Measurements from ENCODE around the gene IL17D. TPM values are rescaled to one million over a fixed set of nuclear protein-coding genes. Genes with fewer than 3 reads are reported as not detected.
"Not testable (repeated sequence)": the region's sequence is repeated elsewhere in the genome, so short reads cannot be mapped to it uniquely, and the experiment has no call there.

IL17D gene, protein sequence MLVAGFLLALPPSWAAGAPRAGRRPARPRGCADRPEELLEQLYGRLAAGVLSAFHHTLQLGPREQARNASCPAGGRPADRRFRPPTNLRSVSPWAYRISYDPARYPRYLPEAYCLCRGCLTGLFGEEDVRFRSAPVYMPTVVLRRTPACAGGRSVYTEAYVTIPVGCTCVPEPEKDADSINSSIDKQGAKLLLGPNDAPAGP
- under 1 TPM; 0.21 to 0.76 TPM for total RNA-seq

DNA sequence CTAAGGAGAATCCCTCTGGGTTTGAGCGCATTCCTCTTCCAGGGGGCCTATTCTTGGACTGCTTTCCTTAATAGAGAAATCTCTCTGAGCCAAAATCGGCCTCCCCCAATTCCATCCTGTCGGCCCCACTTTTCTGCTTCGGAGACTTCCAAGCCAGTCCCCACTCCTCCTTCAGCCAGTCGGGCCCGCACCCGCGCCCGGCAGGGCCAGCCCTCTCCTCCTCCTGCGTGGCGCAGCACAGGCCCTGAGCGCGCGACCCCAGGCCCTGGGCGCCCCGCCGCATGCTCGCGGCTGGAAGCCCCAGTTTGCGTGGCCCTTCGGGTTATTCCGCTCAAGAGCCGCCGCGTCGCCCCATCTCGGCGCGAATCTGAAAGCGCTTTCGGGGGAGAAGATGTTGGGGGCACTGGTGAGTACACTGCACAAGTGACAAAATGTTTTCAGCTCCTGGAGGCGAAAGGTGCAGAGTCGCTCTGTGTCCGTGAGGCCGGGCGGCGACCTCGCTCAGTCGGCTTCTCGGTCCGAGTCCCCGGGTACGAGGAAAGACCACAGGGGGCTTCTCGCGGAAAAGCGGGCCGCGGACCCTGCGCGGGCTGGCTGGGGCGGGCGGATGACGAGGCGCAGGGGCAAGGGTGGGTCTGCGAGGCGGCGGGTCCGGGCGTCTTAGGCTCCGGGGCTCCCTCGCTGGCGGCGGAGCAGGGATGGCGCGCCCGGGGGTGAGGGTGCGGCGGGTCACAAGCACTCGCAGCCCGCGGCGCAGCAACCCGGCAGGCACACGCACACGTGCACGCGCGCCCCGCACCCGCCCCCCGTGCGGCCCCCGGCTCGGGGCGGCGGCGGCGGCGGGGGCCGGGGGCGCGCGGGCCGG is at the start of gene IL17D:
Gene IL17D (plus strand): TSS at position 785 of the 865 bp plus-strand sequence. CDS start 303 bp downstream, outside the sequence.
- H3K4me1 Mint-ChIP-seq = peaks cover 4% of the 10 kb centered on the region
- H3K9me3 Mint-ChIP-seq = no peaks in the 10 kb centered on the region
- peak within 1 kb of the TSS; percentile 85 for H3K4me3 Mint-ChIP-seq
- H3K36me3 Mint-ChIP-seq (ENCODE audit: low read depth) = no peaks in the 10 kb centered on the region
- H3K27me3 Mint-ChIP-seq = peaks cover 23% of the 10 kb centered on the region
- peak; percentile 34 for ATAC-seq (replicated peaks)
- no peak within 1 kb of the TSS for H3K27ac Mint-ChIP-seq

DNA sequence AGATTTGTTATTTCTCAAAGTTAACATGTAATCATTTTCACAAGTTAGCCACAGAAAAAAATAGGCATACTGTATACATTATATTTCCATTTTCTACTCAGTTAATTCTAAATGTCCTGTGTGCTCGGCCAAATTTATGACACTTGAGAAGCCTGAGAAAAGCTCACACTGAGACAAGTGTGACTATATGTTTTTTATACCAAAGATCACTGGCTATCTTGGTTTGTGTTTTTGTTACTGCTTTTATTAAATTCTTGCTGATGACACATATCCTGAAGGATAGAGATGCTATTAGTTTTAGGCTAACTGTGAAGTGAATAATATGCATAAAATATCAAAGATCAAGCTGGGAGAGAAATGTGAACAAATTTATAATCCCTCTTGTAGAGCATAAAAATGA is 49.3 kb upstream of the IL17D start:
- no peaks in the 10 kb centered on the region for H3K36me3 Mint-ChIP-seq (ENCODE audit: low read depth)
- H3K9me3 Mint-ChIP-seq = no peaks in the 10 kb centered on the region
- ATAC-seq (replicated peaks) = no peak
- no peak overlapping the region for H3K4me3 Mint-ChIP-seq
- H3K27ac Mint-ChIP-seq = no peak overlapping the region
- no peaks in the 10 kb centered on the region for H3K4me1 Mint-ChIP-seq
- no peaks in the 10 kb centered on the region for H3K27me3 Mint-ChIP-seq

DNA sequence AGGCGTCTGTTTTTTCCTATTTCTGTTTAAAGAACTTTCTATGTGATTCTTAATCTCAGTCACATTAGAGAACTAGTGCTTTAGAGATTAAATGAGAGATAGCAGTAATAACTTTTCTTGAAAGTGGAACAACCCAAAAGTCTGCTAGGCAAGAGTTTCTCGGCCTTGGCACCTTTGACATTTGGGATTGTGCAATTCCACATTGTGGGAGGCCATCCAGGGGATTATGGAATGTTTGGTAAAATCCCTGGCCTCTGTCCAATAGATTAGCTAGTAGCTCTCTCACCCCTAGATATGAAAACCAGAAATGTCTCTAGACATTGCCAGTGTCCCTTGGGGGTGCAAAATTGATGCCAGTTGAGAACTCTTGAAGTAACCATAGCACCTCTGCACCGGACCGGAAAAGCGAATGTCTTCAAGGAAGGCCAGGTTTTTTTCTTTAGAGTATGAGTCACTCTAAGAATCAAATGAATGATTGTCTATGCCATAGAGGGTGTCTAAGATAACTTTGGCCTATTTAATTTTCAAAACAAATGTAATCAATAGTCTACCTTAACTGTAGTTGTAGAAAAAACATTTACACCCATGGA is 45.0 kb upstream of the IL17D start:
- H3K4me1 Mint-ChIP-seq = no peaks in the 10 kb centered on the region
- no peaks in the 10 kb centered on the region for H3K36me3 Mint-ChIP-seq (ENCODE audit: low read depth)
- H3K27ac Mint-ChIP-seq = no peak overlapping the region
- no peaks in the 10 kb centered on the region for H3K9me3 Mint-ChIP-seq
- no peak for ATAC-seq (replicated peaks)
- no peak overlapping the region for H3K4me3 Mint-ChIP-seq
- no peaks in the 10 kb centered on the region for H3K27me3 Mint-ChIP-seq

DNA sequence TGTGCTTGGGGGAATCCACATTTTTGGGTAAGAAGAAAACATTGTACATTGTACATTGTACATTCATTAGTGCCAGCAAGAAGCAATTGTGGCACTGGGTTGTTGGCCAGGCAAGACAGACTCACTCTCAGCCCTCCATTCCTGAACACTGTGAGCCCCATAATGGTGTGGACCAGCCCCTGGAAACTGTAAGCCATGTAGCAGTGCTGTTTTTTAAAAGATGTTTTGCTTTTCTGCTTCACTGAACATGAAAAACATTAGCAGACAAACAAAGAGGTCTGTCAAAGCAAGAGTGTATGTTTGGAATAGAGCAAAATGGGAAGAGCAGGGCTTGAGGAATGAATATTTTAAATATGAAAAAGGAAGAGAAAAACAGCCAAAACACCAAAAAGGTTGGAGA is 39.1 kb upstream of the IL17D start:
- peaks cover 5% of the 10 kb centered on the region for H3K36me3 Mint-ChIP-seq (ENCODE audit: low read depth)
- H3K9me3 Mint-ChIP-seq = no peaks in the 10 kb centered on the region
- H3K27ac Mint-ChIP-seq = no peak overlapping the region
- no peak for ATAC-seq (replicated peaks)
- no peaks in the 10 kb centered on the region for H3K4me1 Mint-ChIP-seq
- H3K27me3 Mint-ChIP-seq = no peaks in the 10 kb centered on the region
- H3K4me3 Mint-ChIP-seq = no peak overlapping the region

DNA sequence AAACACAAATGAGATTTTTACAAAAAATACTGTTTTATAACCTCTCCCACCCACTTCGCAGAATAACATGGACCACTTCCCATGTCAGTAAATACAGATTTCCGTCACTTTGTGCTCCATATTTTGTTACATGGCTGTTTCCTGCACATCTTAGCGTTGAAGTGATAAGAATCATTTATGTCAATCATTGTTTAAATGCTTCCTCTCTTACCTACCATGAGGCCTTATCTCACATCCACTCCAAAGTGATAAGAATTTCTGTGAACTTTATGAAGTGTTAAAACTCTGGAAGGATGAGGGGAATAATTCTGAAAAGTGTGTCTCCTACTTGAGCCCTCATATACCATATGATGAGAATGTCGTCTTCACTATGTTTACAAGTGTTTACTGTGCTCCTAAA is 36.6 kb upstream of the IL17D start:
- H3K4me3 Mint-ChIP-seq = no peak overlapping the region
- H3K4me1 Mint-ChIP-seq = no peaks in the 10 kb centered on the region
- peaks cover 5% of the 10 kb centered on the region for H3K36me3 Mint-ChIP-seq (ENCODE audit: low read depth)
- ATAC-seq (replicated peaks) = no peak
- H3K9me3 Mint-ChIP-seq = no peaks in the 10 kb centered on the region
- H3K27me3 Mint-ChIP-seq = no peaks in the 10 kb centered on the region
- H3K27ac Mint-ChIP-seq = no peak overlapping the region

DNA sequence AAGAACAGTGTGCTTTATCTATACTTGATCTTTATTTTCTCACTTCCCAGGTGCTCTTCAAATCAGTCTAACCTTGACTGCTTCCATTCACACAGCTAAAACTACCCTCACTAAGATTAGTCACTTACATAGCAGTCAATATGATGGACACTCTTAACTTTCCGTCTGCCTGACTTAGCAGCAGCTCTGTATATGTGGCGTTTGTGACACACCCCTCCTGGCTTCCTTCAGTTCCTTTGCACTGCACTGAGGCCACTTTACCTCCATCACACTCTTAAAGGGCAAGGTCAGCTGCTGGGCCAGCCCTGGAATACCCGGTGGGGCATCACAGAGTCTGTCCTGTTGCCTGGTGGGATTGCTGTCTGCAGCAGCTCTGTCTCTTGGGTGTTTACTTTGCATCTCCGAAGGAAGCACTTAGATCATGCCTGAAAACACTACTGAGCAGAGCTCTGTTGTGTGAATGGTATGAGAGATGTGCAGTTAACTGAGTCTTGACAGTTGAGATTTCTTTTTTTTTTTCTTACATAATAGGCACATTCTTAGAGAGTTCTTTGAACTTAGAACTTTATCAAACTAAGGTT is 35.6 kb upstream of the IL17D start:
- Mint-ChIP-seq H3K27me3 (no peaks in the 10 kb centered on the region), H3K4me3 (no peak overlapping the region), H3K9me3 (no peaks in the 10 kb centered on the region), H3K36me3 (ENCODE audit: low read depth) (peaks cover 5% of the 10 kb centered on the region), H3K27ac (no peak overlapping the region), H3K4me1 (no peaks in the 10 kb centered on the region)
- ATAC-seq (replicated peaks) = no peak

DNA sequence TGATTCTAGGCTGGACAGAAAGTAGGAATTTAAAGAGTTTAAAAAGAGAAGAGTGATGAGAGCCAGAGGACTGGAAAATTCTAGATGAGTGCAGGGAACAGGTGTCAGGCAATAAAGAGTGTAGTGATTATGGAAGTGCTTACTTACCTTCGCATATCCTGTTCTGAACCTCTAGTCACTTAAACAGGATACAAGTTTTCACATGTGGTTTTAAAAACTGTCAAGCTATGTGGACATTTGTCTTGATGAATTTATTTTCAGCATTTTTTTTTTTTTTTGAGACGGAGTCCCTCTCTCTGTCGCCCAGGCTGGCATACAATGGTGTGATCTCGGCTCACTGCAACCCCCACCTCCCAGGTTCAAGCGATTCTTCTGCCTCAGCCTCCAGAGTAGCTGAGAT is 34.3 kb upstream of the IL17D start:
- no peak for ATAC-seq (replicated peaks)
- no peaks in the 10 kb centered on the region for H3K27me3 Mint-ChIP-seq
- no peak overlapping the region for H3K4me3 Mint-ChIP-seq
- no peaks in the 10 kb centered on the region for H3K9me3 Mint-ChIP-seq
- no peak overlapping the region for H3K27ac Mint-ChIP-seq
- H3K4me1 Mint-ChIP-seq = no peaks in the 10 kb centered on the region
- peaks cover 5% of the 10 kb centered on the region for H3K36me3 Mint-ChIP-seq (ENCODE audit: low read depth)

DNA sequence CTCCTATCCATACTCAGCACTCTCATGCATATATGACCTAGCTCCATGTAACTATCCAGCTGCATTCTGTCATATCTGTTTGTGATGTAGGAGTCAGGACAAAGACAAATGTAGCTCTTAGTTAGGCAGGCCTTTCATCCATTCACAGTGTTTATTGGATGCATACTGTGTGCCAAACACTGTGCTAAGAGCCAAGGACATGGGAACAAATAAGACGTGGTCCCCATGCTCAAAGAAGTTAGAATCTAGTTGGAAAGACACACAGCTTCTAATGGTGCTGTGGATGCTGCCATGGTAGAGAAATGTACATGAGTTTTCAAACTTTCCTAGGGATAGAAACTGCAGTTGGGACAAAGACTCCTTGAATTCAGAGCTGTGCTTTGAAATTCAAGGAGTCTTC is 31.7 kb upstream of the IL17D start:
- Mint-ChIP-seq H3K9me3 (no peaks in the 10 kb centered on the region), H3K4me1 (no peaks in the 10 kb centered on the region), H3K27me3 (no peaks in the 10 kb centered on the region), H3K27ac (no peak overlapping the region), H3K4me3 (no peak overlapping the region), H3K36me3 (ENCODE audit: low read depth) (no peaks in the 10 kb centered on the region)
- ATAC-seq (replicated peaks) = no peak

DNA sequence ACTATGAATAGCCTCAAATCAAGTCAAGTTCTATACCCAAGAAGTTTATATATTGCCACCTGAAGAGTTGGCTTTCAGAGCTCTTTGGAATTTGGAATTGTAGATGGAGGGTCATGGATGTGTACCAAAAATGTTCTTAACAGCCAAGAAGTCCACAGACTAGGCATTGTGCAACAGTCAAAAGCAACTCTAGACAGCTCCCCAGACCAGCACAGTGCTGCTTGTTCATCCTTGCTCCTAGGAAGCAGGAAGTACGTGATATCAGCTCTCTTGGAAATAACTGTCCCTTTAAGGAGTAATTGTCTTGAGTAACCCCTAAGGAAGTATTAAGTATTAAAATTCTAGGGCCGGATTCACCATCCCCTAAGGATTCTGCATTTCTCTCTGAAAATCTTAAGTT is 30.7 kb upstream of the IL17D start:
- no peak for ATAC-seq (replicated peaks)
- Mint-ChIP-seq H3K36me3 (ENCODE audit: low read depth) (no peaks in the 10 kb centered on the region), H3K4me1 (no peaks in the 10 kb centered on the region), H3K27me3 (no peaks in the 10 kb centered on the region), H3K4me3 (no peak overlapping the region), H3K27ac (no peak overlapping the region), H3K9me3 (no peaks in the 10 kb centered on the region)

DNA sequence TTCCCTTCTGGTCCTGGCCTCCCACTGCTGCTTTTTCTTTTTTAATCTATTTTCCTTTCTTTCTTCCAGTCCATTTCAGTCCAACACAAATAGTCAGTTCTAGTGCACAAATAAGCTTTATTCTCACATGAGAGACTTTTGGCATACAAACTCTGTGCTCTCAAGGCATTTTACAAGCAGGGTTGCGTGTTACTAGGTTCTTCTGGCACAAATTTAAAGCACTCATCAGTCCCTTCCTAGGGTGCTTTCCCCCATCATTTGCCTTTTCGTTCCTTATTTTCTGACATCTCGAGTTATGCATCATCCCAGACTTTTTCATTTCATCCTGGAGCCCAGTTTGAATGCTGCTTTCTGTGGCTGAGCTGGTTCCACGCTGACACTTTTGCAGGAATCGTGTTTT is 29.8 kb upstream of the IL17D start:
- Mint-ChIP-seq H3K9me3 (no peaks in the 10 kb centered on the region), H3K27ac (no peak overlapping the region), H3K36me3 (ENCODE audit: low read depth) (no peaks in the 10 kb centered on the region), H3K4me3 (no peak overlapping the region), H3K4me1 (no peaks in the 10 kb centered on the region), H3K27me3 (no peaks in the 10 kb centered on the region)
- no peak for ATAC-seq (replicated peaks)

DNA sequence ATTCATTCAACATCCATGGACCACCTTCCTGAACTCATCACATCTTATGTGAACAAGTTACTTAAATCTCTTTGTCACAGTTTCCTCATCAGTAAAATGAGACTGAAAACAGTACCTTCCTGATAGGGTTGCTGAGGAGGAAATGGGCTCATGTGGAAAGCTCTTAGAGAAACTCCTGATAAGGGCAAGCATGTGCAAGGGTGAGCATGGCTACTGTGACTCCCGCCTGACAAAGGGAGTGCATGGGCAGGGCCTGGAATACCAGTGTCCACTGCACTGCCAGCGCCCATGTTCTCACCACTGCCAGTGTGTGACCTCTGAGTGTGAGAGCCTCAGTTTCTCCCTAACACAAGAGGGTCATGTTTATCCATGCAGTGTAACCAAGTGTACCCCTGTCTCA is 27.3 kb upstream of the IL17D start:
- Mint-ChIP-seq H3K9me3 (no peaks in the 10 kb centered on the region), H3K27ac (no peak overlapping the region), H3K27me3 (no peaks in the 10 kb centered on the region), H3K36me3 (ENCODE audit: low read depth) (no peaks in the 10 kb centered on the region), H3K4me3 (no peak overlapping the region), H3K4me1 (no peaks in the 10 kb centered on the region)
- no peak for ATAC-seq (replicated peaks)

DNA sequence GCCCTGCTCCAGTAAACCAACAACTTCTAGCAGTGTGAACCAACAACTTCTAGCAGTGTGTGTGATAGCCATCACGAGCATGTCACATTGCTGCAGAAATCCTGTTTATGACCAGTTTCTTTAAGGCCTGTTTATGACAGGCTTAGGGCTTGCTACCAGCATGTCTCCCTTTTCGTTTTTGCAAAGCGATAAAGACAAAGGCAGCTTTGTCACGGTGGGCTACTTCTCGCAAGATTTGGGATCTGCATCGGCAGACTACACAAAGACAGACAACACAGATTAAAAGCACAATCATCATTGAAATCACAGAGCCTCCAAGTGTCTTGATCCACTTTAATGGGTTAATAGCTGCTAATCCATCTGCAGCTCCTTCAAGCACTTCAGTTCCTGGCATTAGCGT is 24.9 kb upstream of the IL17D start:
- H3K4me1 Mint-ChIP-seq; H3K9me3 Mint-ChIP-seq; H3K36me3 Mint-ChIP-seq (ENCODE audit: low read depth): not testable (repeated sequence)

DNA sequence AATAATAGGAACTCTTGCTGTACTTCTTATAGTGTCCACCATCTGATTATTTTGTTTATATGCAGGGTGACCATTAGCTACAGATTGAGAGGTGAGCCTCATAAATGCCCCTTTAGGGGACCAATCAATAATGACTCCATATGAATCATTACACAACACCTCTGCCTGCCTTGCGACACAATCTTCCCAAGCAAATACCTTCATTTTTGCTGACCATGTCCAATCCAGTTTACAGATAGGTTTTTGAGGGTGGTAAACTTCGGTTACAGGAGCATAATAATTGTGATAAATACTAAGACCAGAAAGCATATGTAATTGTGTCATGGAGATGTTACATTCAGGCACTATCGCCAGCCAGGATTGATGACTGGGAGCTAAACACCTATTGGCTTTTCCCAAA is 23.6 kb upstream of the IL17D start:
- H3K36me3 Mint-ChIP-seq (ENCODE audit: low read depth) = no peaks in the 10 kb centered on the region
- no peak overlapping the region for H3K4me3 Mint-ChIP-seq
- no peaks in the 10 kb centered on the region for H3K4me1 Mint-ChIP-seq
- no peak for ATAC-seq (replicated peaks)
- no peaks in the 10 kb centered on the region for H3K27me3 Mint-ChIP-seq
- no peak overlapping the region for H3K27ac Mint-ChIP-seq
- H3K9me3 Mint-ChIP-seq = no peaks in the 10 kb centered on the region

More for the DNA sequence above, 24.9 kb upstream of the IL17D start:
- H3K27me3 Mint-ChIP-seq; H3K4me3 Mint-ChIP-seq; H3K27ac Mint-ChIP-seq; ATAC-seq (replicated peaks): not testable (repeated sequence)

DNA sequence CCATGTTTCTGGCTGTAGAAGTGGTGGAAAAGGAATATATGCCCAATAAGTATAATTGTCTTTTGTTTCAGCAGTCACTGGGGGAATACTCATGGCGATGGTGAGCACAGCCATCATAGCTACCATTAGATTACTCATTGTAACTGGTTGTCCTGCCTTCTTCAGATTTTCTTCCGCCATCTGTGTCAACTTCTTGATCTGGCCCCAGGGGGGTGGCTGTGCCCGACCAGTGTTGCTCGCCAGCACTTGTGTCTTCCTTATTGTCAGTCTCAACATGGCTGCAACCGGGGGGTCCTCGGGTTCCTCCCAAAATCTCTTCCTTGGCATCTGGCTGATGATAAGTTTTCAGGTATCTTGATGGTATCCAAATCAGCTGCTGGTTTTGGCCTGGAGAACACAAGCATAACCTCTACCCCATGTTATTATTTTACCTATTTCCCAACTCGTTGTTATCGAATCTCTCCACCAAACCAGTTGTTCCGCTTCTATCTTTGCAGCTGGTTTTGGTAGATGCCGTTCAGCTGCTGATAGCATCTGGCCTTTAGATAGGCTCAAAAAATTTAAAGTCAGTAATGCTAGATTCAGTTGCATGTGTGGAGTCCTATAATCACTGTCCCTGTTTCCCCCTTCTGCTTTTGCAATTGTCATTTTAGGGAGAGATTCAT is 23.0 kb upstream of the IL17D start:
- H3K9me3 Mint-ChIP-seq = no peaks in the 10 kb centered on the region
- no peaks in the 10 kb centered on the region for H3K4me1 Mint-ChIP-seq
- H3K27ac Mint-ChIP-seq = no peak overlapping the region
- no peaks in the 10 kb centered on the region for H3K27me3 Mint-ChIP-seq
- no peak for ATAC-seq (replicated peaks)
- H3K4me3 Mint-ChIP-seq = no peak overlapping the region
- H3K36me3 Mint-ChIP-seq (ENCODE audit: low read depth) = no peaks in the 10 kb centered on the region
